ENCODE measurements around the gene CYB5R3.

CYB5R3 gene

GRCh38 chr22:42623756-42624441, 25.3 kb downstream of the CYB5R3 start:
- no peak overlapping the region for H3K56ac ChIP-seq (ENCODE audit: low read length)
- WGBS (ENCODE audit: extremely low coverage, insufficient coverage, low lambda C conversion rate): no CpG with 5 or more reads among the region's 29 CpGs
- no peak for DNase-seq
- no peak overlapping the region for H3K27ac ChIP-seq (ENCODE audit: low read depth, low read length)
- H3K4me1 ChIP-seq (ENCODE audit: control insufficient read depth, low read depth, low read length): no peaks in the 10 kb centered on the region
- no peak overlapping the region for H4K8ac ChIP-seq (ENCODE audit: low read depth, low read length)
- no peak overlapping the region for H2BK5ac ChIP-seq (ENCODE audit: low read length)
- H3K79me1 ChIP-seq (ENCODE audit: low read length): no peaks in the 10 kb centered on the region
- H3K79me2 ChIP-seq (ENCODE audit: control insufficient read depth, insufficient read depth, low read length): no peaks in the 10 kb centered on the region
- H3K23ac ChIP-seq (ENCODE audit: low read length): no peak overlapping the region
- no peak overlapping the region for H2BK15ac ChIP-seq (replicated peaks; ENCODE audit: low read depth)
- no peak overlapping the region for H4K5ac ChIP-seq (ENCODE audit: low read length)
- peaks cover 12% of the 10 kb centered on the region for H3K36me3 ChIP-seq (ENCODE audit: control insufficient read depth, insufficient read depth, low read length)
- H3K27me3 ChIP-seq (ENCODE audit: insufficient read depth, low read length, poor library complexity): no peaks in the 10 kb centered on the region
- no peak overlapping the region for H3K9ac ChIP-seq (ENCODE audit: low read length)
- H3K4ac ChIP-seq (ENCODE audit: low read depth, low read length): no peak overlapping the region
- no peak overlapping the region for H2AK5ac ChIP-seq (ENCODE audit: low read length)
- no peak overlapping the region for H3K4me2 ChIP-seq (ENCODE audit: low read length)
- no peak overlapping the region for H3K4me3 ChIP-seq (ENCODE audit: low read length)
- no peak overlapping the region for H3K18ac ChIP-seq (ENCODE audit: low read length)
- H2BK120ac ChIP-seq (ENCODE audit: low read depth, low read length): no peak overlapping the region

- Histone ChIP-seq H3K23ac (ENCODE audit: low read length) (no peak overlapping the region), H3K27ac (ENCODE audit: low read depth, low read length) (no peak overlapping the region), H2BK120ac (ENCODE audit: low read depth, low read length) (no peak overlapping the region), H2BK5ac (ENCODE audit: low read length) (no peak overlapping the region), H3K4me1 (ENCODE audit: control insufficient read depth, low read depth, low read length) (no peaks in the 10 kb centered on the region), H3K4me2 (ENCODE audit: low read length) (no peak overlapping the region), H3K56ac (ENCODE audit: low read length) (no peak overlapping the region), H3K79me2 (ENCODE audit: control insufficient read depth, insufficient read depth, low read length) (no peaks in the 10 kb centered on the region), H3K18ac (ENCODE audit: low read length) (no peak overlapping the region), H3K27me3 (ENCODE audit: insufficient read depth, low read length, poor library complexity) (no peaks in the 10 kb centered on the region), H3K36me3 (ENCODE audit: control insufficient read depth, insufficient read depth, low read length) (peaks cover 12% of the 10 kb centered on the region), H3K4me3 (ENCODE audit: low read length) (no peak overlapping the region), H4K8ac (ENCODE audit: low read depth, low read length) (no peak overlapping the region), H3K9ac (ENCODE audit: low read length) (no peak overlapping the region), H2AK5ac (ENCODE audit: low read length) (no peak overlapping the region), H4K5ac (ENCODE audit: low read length) (no peak overlapping the region), H3K4ac (ENCODE audit: low read depth, low read length) (no peak overlapping the region), H2BK15ac (replicated peaks; ENCODE audit: low read depth) (no peak overlapping the region), H3K79me1 (ENCODE audit: low read length) (no peaks in the 10 kb centered on the region)
- no peak for DNase-seq
- no CpG with 5 or more reads among the region's 18 CpGs for WGBS (ENCODE audit: extremely low coverage, insufficient coverage, low lambda C conversion rate)
Observed at GRCh38 chr22:42623301-42623751, 25.9 kb downstream of the CYB5R3 start.

GRCh38 chr22:42622061-42622710, 27.0 kb downstream of the CYB5R3 start:
- Histone ChIP-seq H3K4me2 (ENCODE audit: low read length) (no peak overlapping the region), H3K79me2 (ENCODE audit: control insufficient read depth, insufficient read depth, low read length) (no peaks in the 10 kb centered on the region), H3K36me3 (ENCODE audit: control insufficient read depth, insufficient read depth, low read length) (peaks cover 7% of the 10 kb centered on the region), H4K8ac (ENCODE audit: low read depth, low read length) (no peak overlapping the region), H2BK120ac (ENCODE audit: low read depth, low read length) (no peak overlapping the region), H3K27ac (ENCODE audit: low read depth, low read length) (no peak overlapping the region), H2BK5ac (ENCODE audit: low read length) (no peak overlapping the region), H2AK5ac (ENCODE audit: low read length) (no peak overlapping the region), H3K23ac (ENCODE audit: low read length) (no peak overlapping the region), H4K5ac (ENCODE audit: low read length) (no peak overlapping the region), H2BK15ac (replicated peaks; ENCODE audit: low read depth) (no peak overlapping the region), H3K27me3 (ENCODE audit: insufficient read depth, low read length, poor library complexity) (no peaks in the 10 kb centered on the region), H3K79me1 (ENCODE audit: low read length) (no peaks in the 10 kb centered on the region), H3K56ac (ENCODE audit: low read length) (no peak overlapping the region), H3K18ac (ENCODE audit: low read length) (no peak overlapping the region), H3K4me3 (ENCODE audit: low read length) (no peak overlapping the region), H3K4me1 (ENCODE audit: control insufficient read depth, low read depth, low read length) (no peaks in the 10 kb centered on the region), H3K9ac (ENCODE audit: low read length) (no peak overlapping the region), H3K4ac (ENCODE audit: low read depth, low read length) (no peak overlapping the region)
- DNase-seq: no peak
- WGBS (ENCODE audit: extremely low coverage, insufficient coverage, low lambda C conversion rate): no CpG with 5 or more reads among the region's 20 CpGs

GRCh38 chr22:42621505-42622002, 27.6 kb downstream of the CYB5R3 start:
- Histone ChIP-seq H3K79me1 (ENCODE audit: low read length) (no peaks in the 10 kb centered on the region), H3K4ac (ENCODE audit: low read depth, low read length) (no peak overlapping the region), H3K56ac (ENCODE audit: low read length) (no peak overlapping the region), H3K27me3 (ENCODE audit: insufficient read depth, low read length, poor library complexity) (no peaks in the 10 kb centered on the region), H3K4me2 (ENCODE audit: low read length) (no peak overlapping the region), H2AK5ac (ENCODE audit: low read length) (no peak overlapping the region), H3K36me3 (ENCODE audit: control insufficient read depth, insufficient read depth, low read length) (peaks cover 5% of the 10 kb centered on the region), H3K18ac (ENCODE audit: low read length) (no peak overlapping the region), H2BK120ac (ENCODE audit: low read depth, low read length) (no peak overlapping the region), H2BK15ac (replicated peaks; ENCODE audit: low read depth) (no peak overlapping the region), H2BK5ac (ENCODE audit: low read length) (no peak overlapping the region), H3K9ac (ENCODE audit: low read length) (no peak overlapping the region), H3K79me2 (ENCODE audit: control insufficient read depth, insufficient read depth, low read length) (no peaks in the 10 kb centered on the region), H3K27ac (ENCODE audit: low read depth, low read length) (no peak overlapping the region), H3K4me1 (ENCODE audit: control insufficient read depth, low read depth, low read length) (no peaks in the 10 kb centered on the region), H3K4me3 (ENCODE audit: low read length) (no peak overlapping the region), H4K8ac (ENCODE audit: low read depth, low read length) (no peak overlapping the region), H4K5ac (ENCODE audit: low read length) (no peak overlapping the region), H3K23ac (ENCODE audit: low read length) (no peak overlapping the region)
- DNase-seq: peak; percentile 93
- WGBS (ENCODE audit: extremely low coverage, insufficient coverage, low lambda C conversion rate): no CpG with 5 or more reads among the region's 11 CpGs

- no peak overlapping the region for H3K56ac ChIP-seq (ENCODE audit: low read length)
- no CpG with 5 or more reads among the region's 4 CpGs for WGBS (ENCODE audit: extremely low coverage, insufficient coverage, low lambda C conversion rate)
Observed at GRCh38 chr22:42620084-42620483, 29.1 kb downstream of the CYB5R3 start.

More at GRCh38 chr22:42620084-42620483, 29.1 kb downstream of the CYB5R3 start:
- DNase-seq: no peak
- Histone ChIP-seq H2AK5ac (ENCODE audit: low read length) (no peak overlapping the region), H2BK120ac (ENCODE audit: low read depth, low read length) (no peak overlapping the region), H3K4me1 (ENCODE audit: control insufficient read depth, low read depth, low read length) (no peaks in the 10 kb centered on the region), H3K23ac (ENCODE audit: low read length) (no peak overlapping the region), H3K27ac (ENCODE audit: low read depth, low read length) (no peak overlapping the region), H2BK5ac (ENCODE audit: low read length) (no peak overlapping the region), H3K4me3 (ENCODE audit: low read length) (no peak overlapping the region), H3K79me1 (ENCODE audit: low read length) (no peaks in the 10 kb centered on the region), H4K5ac (ENCODE audit: low read length) (no peak overlapping the region), H2BK15ac (replicated peaks; ENCODE audit: low read depth) (no peak overlapping the region), H3K4me2 (ENCODE audit: low read length) (no peak overlapping the region), H3K27me3 (ENCODE audit: insufficient read depth, low read length, poor library complexity) (no peaks in the 10 kb centered on the region), H3K4ac (ENCODE audit: low read depth, low read length) (no peak overlapping the region), H3K9ac (ENCODE audit: low read length) (no peak overlapping the region), H3K36me3 (ENCODE audit: control insufficient read depth, insufficient read depth, low read length) (peaks cover 2% of the 10 kb centered on the region), H3K79me2 (ENCODE audit: control insufficient read depth, insufficient read depth, low read length) (no peaks in the 10 kb centered on the region), H4K8ac (ENCODE audit: low read depth, low read length) (no peak overlapping the region), H3K18ac (ENCODE audit: low read length) (no peak overlapping the region)

Data from mesendoderm (in vitro differentiated cells).